HG03457 (cell line): Measurements from ENCODE around the gene CACTIN.
"Not testable (repeated sequence)": the region's sequence is repeated elsewhere in the genome, so short reads cannot be mapped to it uniquely, and the experiment has no call there.

ENCODE experiments used
- ATAC-seq: cut with Tn5 transposase; IDR thresholded peaks from one replicate; pipeline ENCODE4 v1.9.1; 2021; ENCODE audit warnings: moderate number of reproducible peaks; ENCODE audit not compliant: unreplicated experiment

Gene CACTIN

GRCh38 chr19:3573162-3573857 lies 53.3 kb downstream of the CACTIN start:
- no peak for ATAC-seq

- no peak for ATAC-seq
These were observed 53.8 kb downstream of the CACTIN start, which contains the start of gene HMG20B for GRCh38 chr19:3572855-3573161. HMG20B (plus strand) TSS chr19:3572944; CDS start chr19:3573310, 366 bp downstream.

- ATAC-seq = peak; percentile 77
These were observed 54.3 kb downstream of the CACTIN start for GRCh38 chr19:3572132-3572854.

GRCh38 chr19:3570606-3571011 lies 56.0 kb downstream of the CACTIN start:
- no peak for ATAC-seq

- not testable (repeated sequence) for ATAC-seq
These were observed 56.5 kb downstream of the CACTIN start for GRCh38 chr19:3570042-3570441.

GRCh38 chr19:3565139-3565538 lies 61.5 kb downstream of the CACTIN start:
- no peak for ATAC-seq

GRCh38 chr19:3563709-3564524 lies 62.7 kb downstream of the CACTIN start:
- no peak for ATAC-seq
